Uterus (tissue), 2 donors: ENCODE results near the gene KREMEN2.

Source experiments
- POLR2A ChIP-seq, 2 donors: fragments of 450-650 bp; IDR thresholded peaks; one replicate each; pipeline ENCODE4 v1.6.1; 2016; ENCODE audit warnings: antibody characterized with exemption in 2 of 2, mild to moderate bottlenecking in 1 of 2, moderate library complexity in 1 of 2
- TF ChIP-seq, protein P1 (sequence below), 4 experiments: fragments of 200-600 bp in 2 of 4; fragments of 450-650 bp in 2 of 4; sonication (generic) in 2 of 4; IDR thresholded peaks; one replicate each; pipeline ENCODE4 v1.5.1; 2016 to 2019; ENCODE audit warnings: antibody characterized with exemption in 4 of 4, mild to moderate bottlenecking in 2 of 4, moderate library complexity in 1 of 4

DNA sequence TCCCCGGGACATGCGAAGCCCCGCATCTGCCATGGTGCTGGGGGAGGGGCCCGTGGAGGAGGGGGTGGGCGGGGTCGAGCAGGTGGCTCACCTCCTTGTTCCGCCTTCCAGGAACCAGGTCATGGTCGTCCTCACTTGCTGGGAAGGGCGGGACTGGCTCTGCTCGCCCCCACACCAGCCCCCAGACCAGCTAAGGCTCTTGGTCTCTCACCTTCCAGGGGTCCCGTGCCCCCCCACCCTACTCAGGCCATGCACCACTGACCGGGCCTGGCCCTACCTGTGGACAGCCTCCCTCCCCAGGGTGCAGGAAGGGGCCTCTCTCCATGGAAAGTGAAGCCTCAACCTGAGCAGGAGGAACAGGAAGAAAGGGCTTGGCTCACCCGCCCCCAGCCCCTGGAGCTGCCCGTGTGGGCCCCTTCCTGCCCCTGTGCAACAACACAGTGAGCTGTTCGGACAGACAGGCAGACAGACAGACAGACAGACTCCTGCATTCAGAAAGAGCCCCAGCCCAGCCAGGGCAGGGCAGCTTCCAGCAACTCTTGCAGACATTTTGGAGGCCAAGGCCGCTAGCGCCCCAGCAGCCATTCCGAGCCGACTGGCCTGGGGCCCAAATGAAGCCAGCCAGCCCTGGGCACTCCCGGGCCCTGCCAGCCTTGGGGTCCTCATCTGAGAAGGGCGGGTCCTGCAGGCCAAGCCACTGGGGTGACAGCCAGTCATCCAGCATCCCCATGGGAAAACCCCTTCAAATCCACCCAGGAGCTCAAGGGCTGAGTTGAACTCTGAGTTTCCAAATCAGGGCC, 8.1 kb upstream of the KREMEN2 start:
- TF ChIP-seq, protein P1, sequence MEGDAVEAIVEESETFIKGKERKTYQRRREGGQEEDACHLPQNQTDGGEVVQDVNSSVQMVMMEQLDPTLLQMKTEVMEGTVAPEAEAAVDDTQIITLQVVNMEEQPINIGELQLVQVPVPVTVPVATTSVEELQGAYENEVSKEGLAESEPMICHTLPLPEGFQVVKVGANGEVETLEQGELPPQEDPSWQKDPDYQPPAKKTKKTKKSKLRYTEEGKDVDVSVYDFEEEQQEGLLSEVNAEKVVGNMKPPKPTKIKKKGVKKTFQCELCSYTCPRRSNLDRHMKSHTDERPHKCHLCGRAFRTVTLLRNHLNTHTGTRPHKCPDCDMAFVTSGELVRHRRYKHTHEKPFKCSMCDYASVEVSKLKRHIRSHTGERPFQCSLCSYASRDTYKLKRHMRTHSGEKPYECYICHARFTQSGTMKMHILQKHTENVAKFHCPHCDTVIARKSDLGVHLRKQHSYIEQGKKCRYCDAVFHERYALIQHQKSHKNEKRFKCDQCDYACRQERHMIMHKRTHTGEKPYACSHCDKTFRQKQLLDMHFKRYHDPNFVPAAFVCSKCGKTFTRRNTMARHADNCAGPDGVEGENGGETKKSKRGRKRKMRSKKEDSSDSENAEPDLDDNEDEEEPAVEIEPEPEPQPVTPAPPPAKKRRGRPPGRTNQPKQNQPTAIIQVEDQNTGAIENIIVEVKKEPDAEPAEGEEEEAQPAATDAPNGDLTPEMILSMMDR (IDR thresholded peaks at IDR 0.05), result no peak
- TF ChIP-seq POLR2A (IDR thresholded peaks at IDR 0.05), result no peak
